Measurements from ENCODE around the gene CCR2. TPM values are rescaled to one million over a fixed set of nuclear protein-coding genes. Genes with fewer than 3 reads are reported as not detected.

The CCR2 gene
- polyA plus RNA-seq, 1 of the 3 experiments (the other 2 are of a cell fraction) = not detected

GRCh38 chr3:46400846-46401245 lies 46.9 kb downstream of the CCR2 start:
- WGBS (ENCODE audit: low lambda C conversion rate) = 13% methylated on average over 5 of the region's 5 CpGs
- Histone ChIP-seq H3F3A (replicated peaks; ENCODE audit: insufficient read depth) (no peaks in the 10 kb centered on the region), H3K9ac (no peak overlapping the region), H3K27ac (ENCODE audit: low read depth in 2 of 2, low read length in 1 of 2) (no peak overlapping the region), H3K36me3 (replicated peaks in 1 of 2; ENCODE audit: control insufficient read depth in 1 of 2, insufficient read depth in 2 of 2, low read length in 1 of 2) (no peaks in the 10 kb centered on the region), H3K4me3 (ENCODE audit: low read depth in 2 of 2, low read length in 1 of 2) (no peak overlapping the region), H3K27me3 (ENCODE audit: insufficient read depth) (no peaks in the 10 kb centered on the region; the same call in 1 of the 2 replicates), H3K79me2 (ENCODE audit: insufficient read depth) (no peaks in the 10 kb centered on the region), H3K4me2 (no peak overlapping the region), H3K9me3 (no peaks in the 10 kb centered on the region), H3K4me1 (ENCODE audit: control insufficient read depth in 1 of 2, insufficient read depth in 2 of 2, low read depth in 1 of 2, low read length in 1 of 2) (no peaks in the 10 kb centered on the region), H4K20me1 (ENCODE audit: insufficient read depth) (no peaks in the 10 kb centered on the region), H2AFZ (ENCODE audit: low read depth) (no peak overlapping the region), H3K9me2 (no peaks in the 10 kb centered on the region; the same call in 1 of the 2 replicates)
- POLR2A ChIA-PET = no interaction called here
- CTCF ChIA-PET = interaction anchor here (1.6 kb wide), 1 partner anchor 23 kb away, joined by 6 read pairs; no protein-coding TSS in a partner anchor
- no peak for DNase-seq
- TF ChIP-seq EZH2phosphoT487 (IDR thresholded peaks at IDR 0.05; ENCODE audit: borderline replicate concordance, low read depth) = no peak
- TF ChIP-seq, protein P1, sequence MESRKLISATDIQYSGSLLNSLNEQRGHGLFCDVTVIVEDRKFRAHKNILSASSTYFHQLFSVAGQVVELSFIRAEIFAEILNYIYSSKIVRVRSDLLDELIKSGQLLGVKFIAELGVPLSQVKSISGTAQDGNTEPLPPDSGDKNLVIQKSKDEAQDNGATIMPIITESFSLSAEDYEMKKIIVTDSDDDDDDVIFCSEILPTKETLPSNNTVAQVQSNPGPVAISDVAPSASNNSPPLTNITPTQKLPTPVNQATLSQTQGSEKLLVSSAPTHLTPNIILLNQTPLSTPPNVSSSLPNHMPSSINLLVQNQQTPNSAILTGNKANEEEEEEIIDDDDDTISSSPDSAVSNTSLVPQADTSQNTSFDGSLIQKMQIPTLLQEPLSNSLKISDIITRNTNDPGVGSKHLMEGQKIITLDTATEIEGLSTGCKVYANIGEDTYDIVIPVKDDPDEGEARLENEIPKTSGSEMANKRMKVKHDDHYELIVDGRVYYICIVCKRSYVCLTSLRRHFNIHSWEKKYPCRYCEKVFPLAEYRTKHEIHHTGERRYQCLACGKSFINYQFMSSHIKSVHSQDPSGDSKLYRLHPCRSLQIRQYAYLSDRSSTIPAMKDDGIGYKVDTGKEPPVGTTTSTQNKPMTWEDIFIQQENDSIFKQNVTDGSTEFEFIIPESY (IDR thresholded peaks at IDR 0.05; ENCODE audit: borderline replicate concordance, low read depth) = no peak
- no peak for TF ChIP-seq CHD2 (IDR thresholded peaks at IDR 0.05; ENCODE audit: low read length, partially characterized antibody)
- TF ChIP-seq NFIC (IDR thresholded peaks at IDR 0.05; ENCODE audit: borderline replicate concordance) = no peak
- TF ChIP-seq TCF12 (IDR thresholded peaks at IDR 0.05) = no peak
- no peak for TF ChIP-seq YY1 (IDR thresholded peaks at IDR 0.05; ENCODE audit: low read depth)
- TF ChIP-seq GATA2 (CRISPR knock-in tag; IDR thresholded peaks at IDR 0.05) = no peak
- no peak for TF ChIP-seq FOSL2 (IDR thresholded peaks at IDR 0.05; ENCODE audit: borderline replicate concordance, low read depth)
- TF ChIP-seq REST (IDR thresholded peaks at IDR 0.05; ENCODE audit: low read depth, low read length) = no peak
- TF ChIP-seq FOXM1 (IDR thresholded peaks at IDR 0.05; ENCODE audit: low read depth) = no peak
- no peak for TF ChIP-seq RFX5 (IDR thresholded peaks at IDR 0.05; ENCODE audit: low read length)

DNA sequence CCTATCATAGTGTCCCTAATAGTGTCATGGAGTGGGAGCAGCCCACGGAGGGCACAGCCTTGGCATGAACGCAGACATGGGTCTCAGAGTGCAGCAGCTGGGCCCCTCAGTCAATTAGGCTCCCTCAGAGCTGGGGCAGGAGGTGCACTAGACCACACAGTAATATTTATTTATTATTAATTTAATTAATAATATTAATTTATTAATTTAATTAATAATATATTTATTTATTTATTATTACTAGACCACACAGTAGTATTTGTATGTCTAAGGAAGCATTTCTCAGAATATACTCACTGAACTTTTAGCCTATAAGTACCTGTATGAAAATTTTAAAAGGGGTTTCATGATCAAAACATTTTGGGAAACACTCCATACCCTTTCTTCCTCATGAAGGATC lies 47.7 kb downstream of the CCR2 start:
- no peak overlapping the region for H3K4me2 ChIP-seq
- no peaks in the 10 kb centered on the region for H3K9me3 ChIP-seq
- H3K27me3 ChIP-seq (ENCODE audit: insufficient read depth) = no peaks in the 10 kb centered on the region; the same call in 1 of the 2 replicates
- H3K9me2 ChIP-seq = no peaks in the 10 kb centered on the region; the same call in 1 of the 2 replicates
- no peak overlapping the region for H3K4me3 ChIP-seq (ENCODE audit: low read depth in 2 of 2, low read length in 1 of 2)
- ChIA-PET POLR2A (no interaction called here), CTCF (no interaction called here)
- no peaks in the 10 kb centered on the region for H3K36me3 ChIP-seq (replicated peaks in 1 of 2; ENCODE audit: control insufficient read depth in 1 of 2, insufficient read depth in 2 of 2, low read length in 1 of 2)
- no peaks in the 10 kb centered on the region for H3K79me2 ChIP-seq (ENCODE audit: insufficient read depth)
- 70% methylated on average over 2 of the region's 2 CpGs for WGBS (ENCODE audit: low lambda C conversion rate)
- no peaks in the 10 kb centered on the region for H4K20me1 ChIP-seq (ENCODE audit: insufficient read depth)
- no peaks in the 10 kb centered on the region for H3F3A ChIP-seq (replicated peaks; ENCODE audit: insufficient read depth)
- no peak overlapping the region for H3K27ac ChIP-seq (ENCODE audit: low read depth in 2 of 2, low read length in 1 of 2)
- H3K9ac ChIP-seq = no peak overlapping the region
- H3K4me1 ChIP-seq (ENCODE audit: control insufficient read depth in 1 of 2, insufficient read depth in 2 of 2, low read depth in 1 of 2, low read length in 1 of 2) = no peaks in the 10 kb centered on the region
- DNase-seq = no peak
- H2AFZ ChIP-seq (ENCODE audit: low read depth) = no peak overlapping the region
- TF ChIP-seq TCF12 (IDR thresholded peaks at IDR 0.05) = no peak
- TF ChIP-seq YY1 (IDR thresholded peaks at IDR 0.05; ENCODE audit: low read depth) = no peak
- TF ChIP-seq TEAD4 (IDR thresholded peaks at IDR 0.05; ENCODE audit: borderline replicate concordance, insufficient read depth) = no peak
- no peak for TF ChIP-seq FOXM1 (IDR thresholded peaks at IDR 0.05; ENCODE audit: low read depth)
- TF ChIP-seq NFIC (IDR thresholded peaks at IDR 0.05; ENCODE audit: borderline replicate concordance) = no peak
- no peak for TF ChIP-seq MXI1 (IDR thresholded peaks at IDR 0.05; ENCODE audit: low read depth, low read length)
- no peak for TF ChIP-seq USF1 (IDR thresholded peaks at IDR 0.05; ENCODE audit: borderline replicate concordance, low read depth)
- TF ChIP-seq NRF1 (IDR thresholded peaks at IDR 0.05; ENCODE audit: low read depth, low read length) = no peak
- TF ChIP-seq USF2 (IDR thresholded peaks at IDR 0.05; ENCODE audit: borderline replicate concordance, low read depth, low read length) = no peak
- TF ChIP-seq CHD2 (IDR thresholded peaks at IDR 0.05; ENCODE audit: low read length, partially characterized antibody) = no peak
- TF ChIP-seq, protein P2, sequence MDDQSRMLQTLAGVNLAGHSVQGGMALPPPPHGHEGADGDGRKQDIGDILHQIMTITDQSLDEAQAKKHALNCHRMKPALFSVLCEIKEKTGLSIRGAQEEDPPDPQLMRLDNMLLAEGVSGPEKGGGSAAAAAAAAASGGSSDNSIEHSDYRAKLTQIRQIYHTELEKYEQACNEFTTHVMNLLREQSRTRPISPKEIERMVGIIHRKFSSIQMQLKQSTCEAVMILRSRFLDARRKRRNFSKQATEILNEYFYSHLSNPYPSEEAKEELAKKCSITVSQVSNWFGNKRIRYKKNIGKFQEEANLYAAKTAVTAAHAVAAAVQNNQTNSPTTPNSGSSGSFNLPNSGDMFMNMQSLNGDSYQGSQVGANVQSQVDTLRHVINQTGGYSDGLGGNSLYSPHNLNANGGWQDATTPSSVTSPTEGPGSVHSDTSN (IDR thresholded peaks at IDR 0.05) = no peak
